Activated effector memory CD4-positive, alpha-beta T cell treated with anti-CD3 and anti-CD28 coated beads, Interleukin-2, amount 50 U/mL, for 16 hours (primary cell): ENCODE results near the gene ADAMTS2.

Source experiments
- DNase-seq: peaks from one replicate; pipeline ENCODE4 v3.0.0-alpha.2; 2020

ADAMTS2 gene

GRCh38 chr5:179345433-179346321, at the start of gene ADAMTS2:
ADAMTS2 (minus strand) TSS chr5:179345461; CDS start chr5:179345328, 133 bp downstream.
- no peak for DNase-seq

- no peak for DNase-seq
These were observed 47.8 kb upstream of the ADAMTS2 start for GRCh38 chr5:179393078-179393477.

GRCh38 chr5:179387151-179388110, 42.2 kb upstream of the ADAMTS2 start:
- DNase-seq, result no peak

GRCh38 chr5:179385914-179386313, 40.7 kb upstream of the ADAMTS2 start:
- DNase-seq, result peak; percentile 33

GRCh38 chr5:179382486-179382885, 37.2 kb upstream of the ADAMTS2 start:
- no peak for DNase-seq

- no peak for DNase-seq
These were observed 36.4 kb upstream of the ADAMTS2 start for GRCh38 chr5:179381691-179382090.

- no peak for DNase-seq
These were observed 35.2 kb upstream of the ADAMTS2 start for GRCh38 chr5:179380211-179381035.

GRCh38 chr5:179379321-179379890, 34.1 kb upstream of the ADAMTS2 start:
- DNase-seq, result no peak

- DNase-seq, result no peak
These were observed 33.4 kb upstream of the ADAMTS2 start for GRCh38 chr5:179378441-179379271.

- no peak for DNase-seq
These were observed 32.8 kb upstream of the ADAMTS2 start for GRCh38 chr5:179378116-179378440.

GRCh38 chr5:179377421-179378115, 32.3 kb upstream of the ADAMTS2 start:
- no peak for DNase-seq

- no peak for DNase-seq
These were observed 31.6 kb upstream of the ADAMTS2 start for GRCh38 chr5:179376701-179377420.

- peak; percentile 38 for DNase-seq
These were observed 30.6 kb upstream of the ADAMTS2 start for GRCh38 chr5:179375831-179376365.

GRCh38 chr5:179375236-179375685, 30.0 kb upstream of the ADAMTS2 start:
- DNase-seq, result peak; percentile 25

- DNase-seq, result peak; percentile 24
These were observed 29.4 kb upstream of the ADAMTS2 start for GRCh38 chr5:179374506-179375235.

- DNase-seq, result peak; percentile 38
These were observed 28.8 kb upstream of the ADAMTS2 start for GRCh38 chr5:179373961-179374505.

- peak; percentile 50 for DNase-seq
These were observed 28.1 kb upstream of the ADAMTS2 start for GRCh38 chr5:179373101-179373934.
